Measurements from ENCODE around the gene EXOSC2.

DNA sequence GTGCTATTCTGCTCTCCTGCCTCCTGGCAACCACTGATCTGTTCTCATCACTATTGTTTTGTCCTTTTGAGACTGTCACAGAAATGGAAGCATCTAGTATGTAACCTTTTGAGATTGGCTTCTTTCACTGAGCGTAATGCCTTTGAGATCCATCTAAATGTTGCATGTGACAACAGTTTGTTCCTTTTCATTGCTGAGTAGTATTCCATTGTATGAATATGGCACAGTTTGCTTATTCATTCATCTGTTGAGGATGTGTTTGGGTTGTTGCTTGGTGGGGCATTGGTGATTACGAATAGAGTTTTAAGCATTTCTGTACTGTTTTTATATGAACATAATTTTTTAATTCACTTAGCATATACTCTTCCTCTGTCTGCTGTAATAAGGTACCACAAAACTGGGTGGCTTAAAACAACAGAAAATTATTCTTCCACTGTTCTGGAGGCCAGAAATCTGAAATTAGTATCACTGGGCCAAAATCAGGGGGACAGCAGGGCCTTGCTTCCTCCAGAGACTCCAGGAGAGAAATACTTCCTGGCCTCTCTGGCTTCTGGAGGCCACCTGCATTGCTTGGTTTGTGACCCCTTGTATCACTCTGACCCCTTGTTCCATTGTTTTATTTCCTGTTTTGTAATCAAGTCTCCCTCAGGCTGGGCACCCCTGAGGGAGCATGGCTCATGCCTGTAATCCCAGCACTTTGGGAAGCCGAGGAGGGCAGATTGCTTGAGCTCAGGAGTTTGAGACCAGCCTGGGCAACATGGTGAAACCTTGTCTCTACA is 53.0 kb downstream of the EXOSC2 start:
- TF ChIP-seq, protein P1, sequence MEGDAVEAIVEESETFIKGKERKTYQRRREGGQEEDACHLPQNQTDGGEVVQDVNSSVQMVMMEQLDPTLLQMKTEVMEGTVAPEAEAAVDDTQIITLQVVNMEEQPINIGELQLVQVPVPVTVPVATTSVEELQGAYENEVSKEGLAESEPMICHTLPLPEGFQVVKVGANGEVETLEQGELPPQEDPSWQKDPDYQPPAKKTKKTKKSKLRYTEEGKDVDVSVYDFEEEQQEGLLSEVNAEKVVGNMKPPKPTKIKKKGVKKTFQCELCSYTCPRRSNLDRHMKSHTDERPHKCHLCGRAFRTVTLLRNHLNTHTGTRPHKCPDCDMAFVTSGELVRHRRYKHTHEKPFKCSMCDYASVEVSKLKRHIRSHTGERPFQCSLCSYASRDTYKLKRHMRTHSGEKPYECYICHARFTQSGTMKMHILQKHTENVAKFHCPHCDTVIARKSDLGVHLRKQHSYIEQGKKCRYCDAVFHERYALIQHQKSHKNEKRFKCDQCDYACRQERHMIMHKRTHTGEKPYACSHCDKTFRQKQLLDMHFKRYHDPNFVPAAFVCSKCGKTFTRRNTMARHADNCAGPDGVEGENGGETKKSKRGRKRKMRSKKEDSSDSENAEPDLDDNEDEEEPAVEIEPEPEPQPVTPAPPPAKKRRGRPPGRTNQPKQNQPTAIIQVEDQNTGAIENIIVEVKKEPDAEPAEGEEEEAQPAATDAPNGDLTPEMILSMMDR (conservative IDR thresholded peaks at IDR 0.05; ENCODE audit: low read depth, low read length): no peak
- TF ChIP-seq POLR2A (IDR thresholded peaks at IDR 0.05; ENCODE audit: low read depth, low read length) (no peak), RAD21 (IDR thresholded peaks at IDR 0.05; ENCODE audit: low read length) (no peak), MAFK (IDR thresholded peaks at IDR 0.05; ENCODE audit: low read depth, low read length) (no peak), SMC3 (IDR thresholded peaks at IDR 0.05; ENCODE audit: low read depth, low read length) (no peak), CEBPB (IDR thresholded peaks at IDR 0.05; ENCODE audit: low read depth, low read length) (no peak), MXI1 (IDR thresholded peaks at IDR 0.05; ENCODE audit: borderline replicate concordance, low read depth, low read length) (no peak), MAZ (IDR thresholded peaks at IDR 0.05; ENCODE audit: borderline replicate concordance, low read depth, low read length) (no peak), RCOR1 (IDR thresholded peaks at IDR 0.05; ENCODE audit: insufficient replicate concordance, low read length) (no peak)
- TF ChIP-seq, protein P2, sequence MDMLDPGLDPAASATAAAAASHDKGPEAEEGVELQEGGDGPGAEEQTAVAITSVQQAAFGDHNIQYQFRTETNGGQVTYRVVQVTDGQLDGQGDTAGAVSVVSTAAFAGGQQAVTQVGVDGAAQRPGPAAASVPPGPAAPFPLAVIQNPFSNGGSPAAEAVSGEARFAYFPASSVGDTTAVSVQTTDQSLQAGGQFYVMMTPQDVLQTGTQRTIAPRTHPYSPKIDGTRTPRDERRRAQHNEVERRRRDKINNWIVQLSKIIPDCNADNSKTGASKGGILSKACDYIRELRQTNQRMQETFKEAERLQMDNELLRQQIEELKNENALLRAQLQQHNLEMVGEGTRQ (IDR thresholded peaks at IDR 0.05; ENCODE audit: low read depth, low read length): no peak
